GM15510 (cell line): ENCODE results near the gene PLPP3.

Source experiments
- POLR2A ChIP-seq: IDR thresholded peaks from 3 replicates; pipeline ENCODE4 v1.6.1; 2011; ENCODE audit warnings: borderline replicate concordance; ENCODE audit not compliant: insufficient read length; ENCODE audit errors: extremely low read depth

The PLPP3 gene

DNA sequence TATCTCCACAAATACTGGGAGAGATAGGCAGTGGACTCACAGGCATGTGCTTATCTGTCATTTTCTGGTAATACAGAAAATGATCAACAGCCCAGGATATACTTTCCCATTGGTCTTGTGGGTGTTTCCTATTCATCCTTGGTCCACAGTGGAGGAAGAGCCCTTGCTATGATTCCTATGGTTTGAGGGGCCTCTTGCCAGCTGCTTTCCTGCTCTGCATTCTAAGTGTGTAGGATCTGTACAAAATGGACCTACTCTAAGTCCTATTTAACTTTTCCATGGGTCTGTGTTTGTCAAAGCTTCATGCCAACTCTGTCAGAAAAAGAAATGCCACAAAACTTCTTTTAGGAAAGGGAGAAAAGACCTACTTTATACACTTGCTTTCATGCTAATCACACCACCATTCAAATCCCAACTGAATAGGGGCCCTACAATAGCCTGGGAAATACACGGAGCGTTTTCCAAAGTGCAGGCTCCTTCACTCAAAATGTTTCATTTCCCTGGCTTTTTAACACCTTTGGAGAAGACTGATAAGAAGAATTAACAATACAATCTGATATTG, 16.4 kb downstream of the PLPP3 start:
- TF ChIP-seq POLR2A = no peak

DNA sequence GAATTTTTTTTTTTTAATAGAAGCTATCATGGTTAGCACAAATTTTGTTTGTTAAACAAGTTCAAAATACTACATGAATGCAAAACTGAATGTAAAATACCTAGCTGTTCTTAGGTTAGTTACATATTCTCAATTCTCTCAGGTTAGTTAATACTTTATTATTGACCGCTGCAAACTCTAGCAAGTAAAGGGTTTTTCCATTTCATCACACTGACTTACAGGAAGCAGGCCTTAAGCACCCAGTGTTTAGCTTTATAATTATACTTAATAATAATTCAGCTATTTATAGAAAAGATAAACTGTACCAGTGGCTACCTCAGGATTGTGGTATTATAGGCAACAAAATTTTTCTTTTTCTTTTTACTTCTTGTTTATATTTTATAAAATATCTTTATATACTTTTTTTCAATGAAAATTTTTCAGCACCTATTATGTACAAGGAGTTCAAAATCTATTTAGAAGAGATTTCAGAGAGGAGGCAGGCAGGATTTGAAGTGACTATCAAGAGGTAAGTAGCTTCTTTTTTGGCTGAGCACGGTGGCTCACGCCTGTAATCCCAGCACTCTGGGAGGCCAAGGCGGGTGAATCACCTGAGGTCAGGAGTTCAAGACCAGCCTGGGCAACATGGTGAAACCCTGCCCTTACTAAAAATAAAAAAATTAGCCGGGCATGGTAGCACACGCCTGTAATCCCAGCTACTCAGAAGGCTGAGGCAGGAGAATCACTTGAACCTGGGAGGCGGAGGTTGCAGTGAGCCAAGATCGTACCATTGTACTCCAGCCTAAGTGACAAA, 17.9 kb downstream of the PLPP3 start:
- no peak for TF ChIP-seq POLR2A

DNA sequence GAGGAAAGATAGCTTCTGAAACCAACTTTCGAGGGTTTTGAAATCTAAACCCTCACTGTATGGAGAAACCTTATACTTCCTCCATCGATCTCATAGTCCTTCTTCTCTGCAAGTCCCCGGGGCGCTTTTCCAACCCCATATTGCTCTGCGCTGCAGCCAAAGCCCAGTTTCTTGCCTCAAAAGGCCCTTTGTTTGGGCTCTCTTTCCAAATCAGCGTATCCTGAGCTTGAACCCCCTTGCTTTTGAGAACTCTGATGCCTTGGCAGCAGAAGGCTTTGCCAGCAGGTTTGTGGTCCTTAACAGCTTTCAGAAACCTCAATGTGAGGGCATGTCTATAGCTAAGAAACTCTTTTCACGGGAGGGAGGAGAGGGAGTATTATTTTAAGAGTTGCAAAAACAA, 21.6 kb downstream of the PLPP3 start:
- no peak for TF ChIP-seq POLR2A

DNA sequence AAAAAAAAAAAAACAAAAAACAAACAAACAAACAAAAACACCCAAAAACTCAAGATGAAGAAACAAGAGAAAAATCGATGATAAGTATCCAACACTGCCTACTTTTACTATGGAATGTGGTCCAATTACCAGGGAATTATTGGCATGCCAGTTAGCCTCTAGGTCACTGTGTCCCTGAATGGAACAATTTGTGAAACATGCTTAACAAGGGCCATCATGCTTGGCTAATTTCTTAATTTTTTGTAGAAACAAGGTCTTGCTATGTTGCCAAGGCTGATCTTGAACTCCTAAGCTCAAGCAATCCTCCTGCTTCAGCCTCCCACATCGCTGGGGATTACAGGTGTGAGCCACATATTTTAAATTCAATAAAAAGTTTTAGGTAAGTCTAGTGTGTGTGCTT, 23.9 kb downstream of the PLPP3 start:
- no peak for TF ChIP-seq POLR2A

DNA sequence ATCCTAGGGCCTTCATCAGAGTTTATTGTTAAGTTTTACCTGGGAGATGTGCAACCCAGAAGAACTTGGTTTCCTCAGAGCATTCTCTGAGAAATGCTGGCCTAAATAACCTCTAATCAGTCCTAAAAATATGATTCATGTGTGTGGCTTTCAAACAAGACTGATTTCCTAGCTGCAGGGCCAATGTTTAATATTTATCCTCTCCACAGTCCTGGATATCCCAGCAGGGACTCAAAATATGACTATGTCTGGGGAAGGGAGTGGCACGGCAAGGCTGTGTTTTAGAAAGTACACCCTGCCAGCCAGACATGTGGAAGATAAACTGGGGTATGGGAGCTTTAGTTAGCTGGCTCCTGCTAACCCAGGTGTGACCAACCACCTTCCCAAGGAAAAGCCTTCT, 26.3 kb downstream of the PLPP3 start:
- TF ChIP-seq POLR2A = no peak

DNA sequence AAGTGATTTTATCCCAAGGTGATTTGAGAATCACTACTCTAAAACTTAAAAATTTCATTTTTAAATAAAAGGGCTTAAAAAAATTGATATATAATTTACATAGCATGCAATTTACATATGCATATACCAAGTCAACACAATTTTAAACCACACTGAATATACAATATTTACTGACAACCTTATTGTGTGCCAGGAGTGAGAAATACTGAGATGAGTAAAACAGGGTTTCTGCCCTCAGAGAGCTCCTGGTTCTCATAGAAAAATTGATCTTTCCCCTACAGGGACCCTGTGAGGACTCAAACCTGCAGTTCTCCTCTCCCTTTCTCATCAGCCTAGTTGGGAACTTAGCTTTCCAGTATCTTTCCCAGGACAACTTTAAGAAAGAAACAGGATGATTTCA, 27.0 kb downstream of the PLPP3 start:
- no peak for TF ChIP-seq POLR2A

DNA sequence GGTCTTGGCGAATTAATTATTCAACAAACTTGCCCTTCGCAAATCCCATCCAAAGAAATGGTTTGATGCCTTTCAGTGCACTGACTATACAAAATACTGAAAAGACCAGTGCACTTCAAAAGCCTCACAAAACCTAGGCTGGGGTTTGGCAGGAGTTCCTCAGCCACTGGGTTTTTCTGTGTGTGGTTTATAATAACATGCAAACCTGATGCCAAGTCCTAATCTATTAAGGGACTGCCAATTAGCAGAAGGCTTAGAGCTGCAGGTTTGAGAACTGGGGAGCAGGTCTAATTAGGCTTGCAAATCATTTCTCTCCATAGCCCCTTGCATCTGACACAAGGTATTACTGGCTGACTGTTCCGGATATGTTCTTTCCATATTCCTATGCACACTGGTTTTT, 27.7 kb downstream of the PLPP3 start:
- TF ChIP-seq POLR2A = no peak

DNA sequence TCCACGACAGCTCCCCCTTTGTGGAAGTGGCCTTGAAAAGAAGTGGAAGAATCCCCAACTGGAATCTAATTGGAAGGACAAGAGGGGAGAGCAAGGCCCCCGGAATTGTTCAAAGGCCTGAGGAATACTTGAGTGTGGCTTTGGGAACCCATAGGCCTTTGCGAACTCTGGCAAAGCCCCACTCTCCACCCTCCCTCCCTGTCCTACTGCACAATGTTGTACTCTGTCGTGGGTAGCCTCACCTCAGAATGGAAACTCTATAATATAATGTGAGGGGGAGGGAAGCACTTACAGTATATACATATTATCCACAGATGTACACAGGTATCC, 28.5 kb downstream of the PLPP3 start:
- no peak for TF ChIP-seq POLR2A

DNA sequence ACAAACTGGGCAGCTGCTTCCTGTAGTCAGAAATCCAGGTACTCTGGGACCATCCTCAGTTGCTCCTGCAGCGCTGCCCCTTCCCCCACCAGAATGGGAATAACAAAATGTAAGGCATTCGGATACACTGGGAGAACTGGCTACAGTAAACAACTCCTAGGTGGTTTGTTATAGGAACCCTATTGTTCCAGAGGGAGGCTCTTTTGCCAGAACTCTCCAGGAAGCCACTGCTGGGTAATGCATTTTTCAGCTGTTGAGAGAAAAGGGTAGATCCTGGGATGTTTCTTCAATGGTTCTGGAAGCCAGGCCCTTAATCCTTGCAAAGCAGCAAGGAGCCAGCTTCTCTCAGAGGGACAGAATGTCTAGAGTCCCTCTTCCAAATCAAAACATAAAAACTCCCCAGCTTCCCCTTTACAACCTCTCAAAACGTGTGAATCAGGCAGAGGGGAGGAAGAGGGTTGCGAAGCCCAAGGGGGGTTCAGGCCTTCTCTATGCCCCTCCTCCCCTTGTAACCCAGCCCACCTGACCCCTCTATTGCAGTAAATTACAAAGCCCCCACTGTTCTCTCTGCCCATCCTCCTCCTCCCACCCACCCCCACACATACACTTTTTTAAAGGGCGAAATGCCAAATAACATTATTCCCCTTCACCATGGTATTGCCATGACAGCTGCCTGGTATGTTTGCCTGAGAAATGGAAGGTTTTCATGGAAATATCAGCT, 29.1 kb downstream of the PLPP3 start:
- TF ChIP-seq POLR2A = no peak

DNA sequence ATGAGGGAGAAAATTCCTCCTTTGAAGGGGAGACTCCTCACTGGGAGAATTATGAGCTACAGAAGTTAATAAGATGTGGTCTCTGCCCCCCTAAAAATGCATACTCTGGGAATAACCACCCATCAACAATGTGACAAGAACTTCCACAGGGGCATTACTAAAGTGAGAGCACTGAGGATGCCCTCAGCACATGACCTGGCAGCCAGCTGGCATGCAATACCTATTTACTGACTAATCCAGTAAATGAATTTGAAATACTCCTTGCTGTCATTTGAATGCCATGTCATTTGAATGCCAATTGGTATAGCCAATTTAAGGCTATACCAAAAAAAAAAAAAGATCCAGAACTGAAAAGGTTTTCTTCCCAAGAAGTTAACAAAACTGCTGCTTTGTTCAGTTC, 30.8 kb downstream of the PLPP3 start:
- TF ChIP-seq POLR2A = no peak

DNA sequence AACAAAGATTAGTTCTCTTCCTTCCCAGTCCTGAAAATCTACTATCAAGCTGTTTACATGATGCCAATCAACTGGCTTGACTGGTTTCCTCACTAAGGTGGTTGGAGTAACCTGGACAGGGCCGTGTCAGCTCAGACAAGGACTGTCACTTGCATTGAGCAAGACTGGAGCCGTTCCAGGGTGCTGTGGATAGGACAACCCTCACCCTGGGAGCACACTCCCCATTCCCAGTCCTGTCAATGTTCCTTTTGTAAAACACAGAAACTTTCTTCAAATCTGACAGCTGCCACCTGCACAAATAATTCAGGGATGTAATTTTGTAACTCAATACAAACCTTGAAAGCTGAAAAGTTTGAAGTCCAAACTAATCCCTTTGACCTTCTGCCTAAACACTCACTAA, 31.4 kb downstream of the PLPP3 start:
- TF ChIP-seq POLR2A = no peak

DNA sequence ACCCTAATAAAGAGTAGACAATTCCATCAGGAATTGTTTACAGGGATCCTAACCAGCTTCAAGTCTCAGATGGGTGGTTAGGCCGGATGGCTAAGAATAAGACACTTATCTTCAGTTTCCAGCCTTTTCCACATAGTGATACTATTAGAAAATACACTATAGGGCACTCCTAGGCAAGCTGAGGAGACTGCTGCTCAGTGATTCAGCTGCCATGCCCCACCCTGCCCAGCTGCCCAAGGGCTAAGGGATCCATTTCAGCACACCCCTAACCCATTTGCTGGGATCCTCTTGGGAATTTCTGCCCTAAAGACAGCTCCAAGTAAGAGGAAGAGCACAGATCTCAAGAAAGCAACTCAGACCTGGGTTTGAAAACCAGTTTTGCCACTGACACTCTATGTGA, 31.9 kb downstream of the PLPP3 start:
- TF ChIP-seq POLR2A = no peak

DNA sequence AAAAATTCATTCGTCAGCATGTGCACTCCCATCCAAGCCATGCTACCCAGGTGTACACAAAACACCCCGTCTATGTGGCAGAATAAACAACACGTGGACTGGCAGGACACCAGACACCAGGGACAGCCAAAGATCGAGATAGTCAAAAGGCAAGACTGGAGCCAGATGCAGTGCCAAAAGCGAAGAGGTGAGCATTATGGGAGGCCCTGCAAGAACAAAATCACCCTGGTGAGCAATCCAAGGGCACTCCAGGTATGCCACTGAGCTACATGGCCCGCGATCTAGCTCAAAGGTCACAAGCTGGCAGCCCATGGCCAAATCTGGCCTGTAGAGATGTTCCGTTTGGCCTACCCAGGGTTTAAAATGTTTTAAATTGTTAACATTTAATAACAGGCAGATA, 33.7 kb downstream of the PLPP3 start:
- no peak for TF ChIP-seq POLR2A

DNA sequence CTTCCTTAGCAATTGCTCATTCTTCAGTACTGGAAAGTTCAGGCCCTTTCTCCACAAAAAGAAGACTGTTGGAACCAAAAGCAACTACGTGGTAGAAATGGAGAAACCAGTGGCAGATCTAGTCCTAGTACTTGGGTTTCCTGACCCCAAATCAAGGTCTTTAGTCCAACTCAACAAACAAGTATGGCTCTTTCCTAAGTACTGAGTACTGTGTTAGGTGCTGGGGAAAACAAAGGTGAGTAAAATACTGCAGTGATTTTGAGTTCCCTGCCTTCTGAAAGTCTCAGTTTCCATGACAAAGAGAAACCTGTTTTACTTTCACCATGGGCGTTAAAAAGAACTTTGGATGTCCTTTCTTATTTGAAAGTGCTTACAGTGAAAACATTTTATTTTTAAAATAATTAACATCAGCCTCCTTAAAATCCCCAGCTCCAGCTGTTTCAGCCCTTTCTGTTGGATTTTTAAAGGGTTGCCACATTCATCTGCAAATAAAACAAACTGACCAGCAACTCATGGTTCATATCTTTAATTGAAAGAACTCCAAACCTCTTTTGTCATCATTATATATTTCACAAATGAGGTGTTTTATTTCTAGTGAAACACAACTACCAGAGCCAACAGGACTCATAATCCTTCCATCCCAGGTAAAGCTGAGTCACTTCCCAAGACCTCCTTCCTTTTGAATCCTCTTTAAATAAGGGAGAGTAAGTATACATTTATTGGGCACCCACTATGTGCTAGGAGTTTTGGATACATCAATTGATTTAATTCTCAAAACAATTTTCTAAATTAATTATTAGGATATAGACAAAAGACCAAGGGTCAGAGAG, 35.4 kb downstream of the PLPP3 start:
- TF ChIP-seq POLR2A = no peak

DNA sequence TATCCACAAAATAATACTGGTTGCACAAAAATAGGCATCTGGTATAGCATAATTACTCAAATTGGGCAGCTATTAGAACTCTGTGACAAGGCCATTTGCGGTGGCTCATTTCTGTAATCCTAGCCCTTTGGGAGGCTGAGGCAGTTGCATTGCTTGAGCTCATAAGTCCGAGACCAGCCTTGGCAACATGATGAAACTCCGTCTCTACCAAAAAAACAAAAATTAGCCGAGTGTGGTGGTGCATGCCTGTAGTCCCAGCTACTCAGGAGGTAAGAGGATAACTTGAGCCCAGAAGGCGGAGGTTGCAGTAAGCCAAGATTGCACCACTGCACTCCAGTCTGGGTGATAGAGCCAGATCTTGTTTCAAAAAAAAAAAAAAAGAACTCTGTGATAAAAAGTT, 36.7 kb downstream of the PLPP3 start:
- no peak for TF ChIP-seq POLR2A

DNA sequence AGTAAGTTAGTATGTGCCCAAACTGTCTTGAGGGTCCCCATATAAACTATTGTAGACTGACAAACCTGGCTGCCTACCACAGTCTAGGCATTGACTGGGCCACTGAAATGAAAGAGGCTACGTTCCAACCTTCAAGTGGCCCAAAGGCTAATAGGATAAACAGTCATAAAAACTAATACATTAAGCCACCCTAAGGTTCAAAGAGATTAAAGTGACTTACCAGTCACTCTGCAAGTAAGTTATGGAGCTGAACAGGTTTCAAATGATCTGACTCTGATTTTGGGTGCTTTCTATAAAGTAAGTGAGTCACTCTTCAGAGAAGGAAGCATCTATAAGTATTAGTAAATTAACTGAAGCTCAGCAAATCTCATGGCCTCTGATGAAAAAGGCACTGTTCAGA, 38.0 kb downstream of the PLPP3 start:
- no peak for TF ChIP-seq POLR2A

DNA sequence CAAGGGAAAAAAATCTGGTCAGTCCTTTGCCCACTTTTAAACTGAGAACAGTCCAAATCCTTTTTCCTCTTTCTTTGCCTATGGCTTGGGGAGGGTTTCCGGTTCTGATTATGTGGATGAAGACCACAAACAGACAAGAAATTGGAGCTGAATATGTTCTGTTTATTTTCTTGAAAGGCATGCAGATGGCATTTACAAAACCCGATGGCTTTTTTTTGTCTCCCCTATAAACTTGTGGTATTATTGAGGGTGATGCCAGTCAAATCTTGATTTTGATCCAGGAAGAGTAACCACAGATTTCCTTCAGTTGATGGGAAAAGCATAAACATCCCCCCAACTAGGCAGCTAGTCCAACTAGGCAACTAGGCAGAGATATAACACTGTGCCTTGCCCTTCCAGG, 38.9 kb downstream of the PLPP3 start:
- no peak for TF ChIP-seq POLR2A
